Head of caudate nucleus (tissue), 42 donors: Measurements from ENCODE around the gene GPR31.

Experiments used
- DNase-seq, 42 donors: peaks; one replicate each; pipeline versions ENCODE4 v3.0.0 to v3.0.0-alpha.2; 2020 to 2021; ENCODE audit warnings: mixed read lengths in 7 of 42
- intact Hi-C: fragments of 100-400 bp; cut with DNase I; formaldehyde crosslinking; loops from one replicate; pipeline ENCODE4 v1.15.0; 2022

The GPR31 gene

DNA sequence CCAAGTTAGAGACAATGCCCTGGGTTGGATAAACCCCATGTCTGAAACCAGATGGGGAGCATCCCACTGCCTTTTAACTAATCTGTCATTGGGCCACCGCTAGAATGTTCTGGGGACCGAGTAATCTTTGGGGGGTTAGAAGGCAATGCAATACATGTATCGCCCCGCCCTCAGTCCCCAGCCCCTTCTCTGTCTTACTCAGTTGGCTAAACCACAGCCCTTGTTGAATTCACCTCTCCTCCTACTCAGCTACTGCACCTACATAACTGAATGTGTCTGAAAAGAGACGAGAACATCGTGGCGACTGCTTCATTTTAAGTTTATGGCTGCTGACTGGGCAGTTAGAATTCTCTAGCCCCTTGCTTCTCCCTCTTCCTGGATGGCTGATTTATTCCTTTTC, 50.0 kb downstream of the GPR31 start:
- intact Hi-C loops, result no loop called here

DNA sequence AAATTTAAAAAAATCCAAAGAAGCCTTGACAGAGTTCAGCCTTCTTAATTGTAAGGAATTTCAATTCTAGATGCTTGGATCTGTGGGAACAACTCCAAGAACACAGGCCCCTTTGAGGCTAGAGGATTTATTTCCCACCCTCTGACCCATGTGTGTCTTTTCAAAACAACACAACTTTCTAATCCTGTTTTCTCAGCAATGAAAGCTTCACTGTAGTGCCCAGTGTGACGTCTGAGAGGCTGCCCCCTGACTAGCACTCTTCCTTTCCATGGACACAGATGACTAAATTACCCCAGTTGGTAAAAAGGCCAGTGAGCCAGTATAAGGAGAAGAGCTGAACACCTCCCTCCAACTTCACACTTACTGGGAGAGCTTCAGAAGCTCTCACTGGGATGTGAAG, 51.4 kb downstream of the GPR31 start:
- intact Hi-C loops, result no loop called here
- DNase-seq, result no peak

More for the DNA sequence above, 50.0 kb downstream of the GPR31 start:
- no peak for DNase-seq
